ENCODE measurements around the gene ZNF33B.

GRCh38 chr10:42596196-42596595, 42.2 kb downstream of the ZNF33B start:
- TF ChIP-seq TEAD4 (IDR thresholded peaks at IDR 0.05) (no peak), NFIC (IDR thresholded peaks at IDR 0.05) (no peak), REST (IDR thresholded peaks at IDR 0.05; ENCODE audit: low read depth) (no peak), EGR1 (IDR thresholded peaks at IDR 0.05) (no peak), TAF1 (IDR thresholded peaks at IDR 0.05; ENCODE audit: low read depth) (no peak), RAD21 (IDR thresholded peaks at IDR 0.05; ENCODE audit: low read depth) (no peak), TCF12 (IDR thresholded peaks at IDR 0.05; ENCODE audit: low read depth) (no peak), CREB1 (IDR thresholded peaks at IDR 0.05; ENCODE audit: low read depth) (no peak)
